NCI-H524 (cell line): ENCODE data around the gene S100Z.
"Not testable (repeated sequence)": the region's sequence is repeated elsewhere in the genome, so short reads cannot be mapped to it uniquely, and the experiment has no call there.

ENCODE experiments used
- DNase-seq, 2 experiments: peaks; one replicate each; lab custom pipeline; 2025; lab: John Stamatoyannopoulos, UW

Gene S100Z

GRCh38 chr5:76874088-76874581 lies 24.3 kb downstream of the S100Z start:
- peak; percentile 28 to 65 for DNase-seq

GRCh38 chr5:76888733-76889300 lies 39.0 kb downstream of the S100Z start:
- DNase-seq = no peak

- no peak for DNase-seq
These were observed 43.5 kb downstream of the S100Z start for GRCh38 chr5:76893294-76893693.

- no peak for DNase-seq
These were observed 46.4 kb downstream of the S100Z start for GRCh38 chr5:76896196-76896595.

- no peak for DNase-seq
These were observed 51.7 kb downstream of the S100Z start for GRCh38 chr5:76901522-76901921.

- no peak for DNase-seq
These were observed 58.4 kb downstream of the S100Z start for GRCh38 chr5:76908166-76908565.

GRCh38 chr5:76910344-76910933 lies 60.6 kb downstream of the S100Z start:
- DNase-seq = not testable (repeated sequence)

GRCh38 chr5:76914671-76915070 lies 64.9 kb downstream of the S100Z start:
- not testable (repeated sequence) for DNase-seq

- DNase-seq = no peak
These were observed 68.7 kb downstream of the S100Z start for GRCh38 chr5:76918539-76918938.

- no peak for DNase-seq
These were observed 70.7 kb downstream of the S100Z start for GRCh38 chr5:76920491-76920890.

- DNase-seq = no peak
These were observed 76.7 kb downstream of the S100Z start for GRCh38 chr5:76926329-76927105.

GRCh38 chr5:76927961-76928360 lies 78.1 kb downstream of the S100Z start:
- DNase-seq = no peak

GRCh38 chr5:76930083-76930482 lies 80.3 kb downstream of the S100Z start:
- no peak for DNase-seq

- no peak for DNase-seq
These were observed 88.4 kb downstream of the S100Z start for GRCh38 chr5:76938177-76938576.

- no peak for DNase-seq
These were observed 91.2 kb downstream of the S100Z start for GRCh38 chr5:76941000-76941399.

- DNase-seq = no peak
These were observed 91.6 kb downstream of the S100Z start for GRCh38 chr5:76941442-76941841.

- DNase-seq = peak; percentile 81 to 92
These were observed 92.8 kb downstream of the S100Z start for GRCh38 chr5:76942581-76942980.

- peak in 1 of 2 experiments; percentile 27 for DNase-seq
These were observed 93.2 kb downstream of the S100Z start for GRCh38 chr5:76943006-76943405.

- no peak for DNase-seq
These were observed 94.8 kb downstream of the S100Z start for GRCh38 chr5:76944638-76945037.

GRCh38 chr5:76945238-76945637 lies 95.4 kb downstream of the S100Z start:
- DNase-seq = not testable (repeated sequence)

- no peak for DNase-seq
These were observed 96.3 kb downstream of the S100Z start for GRCh38 chr5:76946090-76946489.

GRCh38 chr5:76947082-76947503 lies 97.3 kb downstream of the S100Z start:
- DNase-seq = no peak
